HepG2 (cell line): ENCODE measurements around the gene CCDC183. TPM values are rescaled to one million over a fixed set of nuclear protein-coding genes. Genes with fewer than 3 reads are reported as not detected.

Source experiments
- ATAC-seq: fragments of 200-7000 bp; cut with Tn5 transposase; 3 replicates; pipeline ENCODE4 v1.9.1; 2020; ENCODE audit warnings: mild to moderate bottlenecking, moderate library complexity
- BruUV-seq: library from RNA; stranded (reverse); fragments of 400-500 nt; replicated peaks from 2 replicates; lab custom pipeline; 2021; lab: Mats Ljungman, UMichigan
- CTCF ChIA-PET: fragments of 300-600 bp; formaldehyde crosslinking; extraction: SDS; loops from one replicate; lab custom pipeline; 2021; ENCODE audit warnings: low total read pairs, inconsistent platforms, low intra/inter-chr PET ratio; lab: Yijun Ruan, JAX
- POLR2A ChIA-PET: fragments of 350-600 bp; sonication (Branson Sonifier 250); formaldehyde crosslinking; loops from one replicate; lab custom pipeline; 2020; ENCODE audit warnings: antibody characterized with exemption, inconsistent platforms; lab: Yijun Ruan, JAX
- DNase-seq: peaks from one replicate; pipeline ENCODE4 v3.0.0-alpha.2; 2015; ENCODE audit warnings: low spot score
- FAIRE-seq: peaks from 3 replicates; lab custom pipeline; 2011; peaks lifted over from hg19 to GRCh38; lab: Jason Lieb, UNC
- H2AFZ ChIP-seq: one replicate; pipeline ENCODE4 v1.6.1; 2011; ENCODE audit warnings: low read length, inconsistent platforms
- H3K27ac ChIP-seq: fragments of 300-600 bp; 3 replicates; pipeline ENCODE4 v1.8.0; 2011; ENCODE audit warnings: mixed run types, mild to moderate bottlenecking, mixed read lengths, low read length, inconsistent platforms; ENCODE audit not compliant: insufficient read depth; ENCODE audit errors: extremely low read length
- H3K27me3 ChIP-seq, 2 experiments: fragments of 200-600 bp in 1 of 2; 2 replicates in 1 of 2; 3 replicates in 1 of 2; pipeline versions ENCODE4 v1.6.0 to v1.8.0; 2011; ENCODE audit warnings: low read length in 2 of 2, mild to moderate bottlenecking in 2 of 2, moderate library complexity in 2 of 2, inconsistent platforms in 1 of 2; ENCODE audit not compliant: insufficient read depth in 2 of 2, control insufficient read depth in 1 of 2
- H3K36me3 ChIP-seq, 2 experiments: fragments of 200-600 bp in 1 of 2; replicated peaks in 1 of 2; 2 replicates in 1 of 2; 3 replicates in 1 of 2; pipeline versions ENCODE4 v1.5.1 to v1.8.0; 2011; ENCODE audit warnings: low read length in 2 of 2, inconsistent platforms in 1 of 2; ENCODE audit not compliant: insufficient read depth in 2 of 2, control insufficient read depth in 1 of 2
- H3K4me1 ChIP-seq: 2 replicates; pipeline ENCODE4 v1.5.1; 2012; ENCODE audit warnings: low read length, inconsistent platforms; ENCODE audit not compliant: insufficient read depth
- H3K4me2 ChIP-seq: 2 replicates; pipeline ENCODE4 v1.6.0; 2011; ENCODE audit warnings: low read depth, low read length, inconsistent platforms
- H3K4me3 ChIP-seq, 3 experiments: fragments of 200-600 bp in 1 of 3; sonication (generic), shearing (Covaris generic) in 1 of 3; replicated peaks in 1 of 3; 2 replicates each; pipeline ENCODE4 v1.5.1; 2011 to 2016; ENCODE audit warnings: low read length in 3 of 3, inconsistent platforms in 2 of 3, low read depth in 2 of 3, mild to moderate bottlenecking in 2 of 3, control low read depth in 1 of 3, mixed read lengths in 1 of 3; ENCODE audit not compliant: insufficient read depth in 1 of 3
- H3K79me2 ChIP-seq: one replicate; pipeline ENCODE4 v1.6.1; 2011; ENCODE audit warnings: low read length, inconsistent platforms; ENCODE audit not compliant: insufficient read depth
- H3K9ac ChIP-seq: 2 replicates; pipeline ENCODE4 v1.6.0; 2011; ENCODE audit warnings: mild to moderate bottlenecking, low read depth, low read length, inconsistent platforms; ENCODE audit not compliant: insufficient read depth
- H3K9me3 ChIP-seq: 2 replicates; pipeline ENCODE4 v1.5.1; 2012; ENCODE audit warnings: mild to moderate bottlenecking, low read length
- H4K20me1 ChIP-seq: 2 replicates; pipeline ENCODE4 v1.6.0; 2011; ENCODE audit warnings: inconsistent platforms, mild to moderate bottlenecking, low read length, moderate library complexity; ENCODE audit not compliant: insufficient read depth
- CREB1 ChIP-seq, 2 experiments: fragments of 450-650 bp in 1 of 2; IDR thresholded peaks; 2 replicates each; pipeline ENCODE4 v1.6.1; 2016 to 2017; ENCODE audit warnings: control low read depth in 1 of 2, mild to moderate bottlenecking in 1 of 2, missing compliant biosample characterization in 1 of 2, missing genetic modification characterization in 1 of 2
- SOX6 ChIP-seq, 2 experiments: fragments of 450-650 bp in 1 of 2; sonication (generic) in 1 of 2; formaldehyde crosslinking in 1 of 2; IDR thresholded peaks; 2 replicates each; pipeline versions ENCODE4 v1.4.0 to v1.6.1; 2017 to 2020; ENCODE audit warnings: antibody characterized with exemption in 1 of 2, mild to moderate bottlenecking in 1 of 2, missing genetic modification reagents in 1 of 2
- STAT5B ChIP-seq: sonication (generic); formaldehyde crosslinking; IDR thresholded peaks from 2 replicates; pipeline ENCODE4 v1.4.0; 2020; ENCODE audit warnings: missing genetic modification reagents
- ZFX ChIP-seq: sonication (generic); formaldehyde crosslinking; IDR thresholded peaks from 2 replicates; pipeline ENCODE4 v1.4.0; 2020; ENCODE audit warnings: mild to moderate bottlenecking, low read depth, missing genetic modification reagents, moderate library complexity
- ZIK1 ChIP-seq: sonication (generic); formaldehyde crosslinking; IDR thresholded peaks from 2 replicates; pipeline ENCODE4 v1.5.0; 2020; ENCODE audit warnings: mild to moderate bottlenecking, low read depth, missing genetic modification reagents, borderline replicate concordance
- WGBS: methylation state at CpG from one replicate; pipeline ENCODE4 v1.1.6; 2017; ENCODE audit warnings: low lambda C conversion rate; 5-methylcytosine and 5-hydroxymethylcytosine counted together
- in situ Hi-C: cut with HindIII; loops from 2 replicates; pipeline ENCODE4 v1.10.0; 2017; ENCODE audit warnings: low pct_unique_long_range_greater_than_20kb; ENCODE audit not compliant: extremely low pct_ligation_motif_present
- intact Hi-C: fragments of 100-400 bp; cut with micrococcal nuclease; formaldehyde crosslinking; loops from one replicate; pipeline ENCODE4 v1.10.0; 2022; ENCODE audit not compliant: unreplicated experiment
- polyA plus RNA-seq, 8 experiments: library from polyadenylated mRNA; depleted of rRNA in 3 of 8; stranded (reverse) in 7 of 8; unstranded in 1 of 8; fragments of >200 nt; fragmentation: Illumina TruSeq in 4 of 8; extraction: Trizol in 4 of 8; gene quantifications; 2 replicates each; pipeline versions ENCODE4 v1.2.1 to v1.2.3, GENCODE V29; 2011 to 2016; ENCODE audit warnings: low read depth in 4 of 8, missing spikeins in 1 of 8, mixed read lengths in 1 of 8; ENCODE audit not compliant: insufficient read depth in 1 of 8
- total RNA-seq, 5 experiments: library from RNA; depleted of rRNA; stranded (reverse); fragments of >200 nt; fragmentation: Illumina TruSeq; extraction: Trizol; gene quantifications; 2 replicates each; pipeline ENCODE4 v1.2.3, GENCODE V29; 2016; ENCODE audit warnings: low read depth in 1 of 5
- TF ChIP-seq, protein P1 (sequence below): sonication (generic); formaldehyde crosslinking; IDR thresholded peaks from 2 replicates; pipeline ENCODE4 v1.4.0; 2020; ENCODE audit warnings: missing genetic modification reagents, borderline replicate concordance

The CCDC183 gene
- total and polyA plus RNA-seq, 2 of the 13 experiments (the other 11 are each of a cell fraction or from before 2014, with no cell fraction given): 5.0 to 66.4 TPM

DNA sequence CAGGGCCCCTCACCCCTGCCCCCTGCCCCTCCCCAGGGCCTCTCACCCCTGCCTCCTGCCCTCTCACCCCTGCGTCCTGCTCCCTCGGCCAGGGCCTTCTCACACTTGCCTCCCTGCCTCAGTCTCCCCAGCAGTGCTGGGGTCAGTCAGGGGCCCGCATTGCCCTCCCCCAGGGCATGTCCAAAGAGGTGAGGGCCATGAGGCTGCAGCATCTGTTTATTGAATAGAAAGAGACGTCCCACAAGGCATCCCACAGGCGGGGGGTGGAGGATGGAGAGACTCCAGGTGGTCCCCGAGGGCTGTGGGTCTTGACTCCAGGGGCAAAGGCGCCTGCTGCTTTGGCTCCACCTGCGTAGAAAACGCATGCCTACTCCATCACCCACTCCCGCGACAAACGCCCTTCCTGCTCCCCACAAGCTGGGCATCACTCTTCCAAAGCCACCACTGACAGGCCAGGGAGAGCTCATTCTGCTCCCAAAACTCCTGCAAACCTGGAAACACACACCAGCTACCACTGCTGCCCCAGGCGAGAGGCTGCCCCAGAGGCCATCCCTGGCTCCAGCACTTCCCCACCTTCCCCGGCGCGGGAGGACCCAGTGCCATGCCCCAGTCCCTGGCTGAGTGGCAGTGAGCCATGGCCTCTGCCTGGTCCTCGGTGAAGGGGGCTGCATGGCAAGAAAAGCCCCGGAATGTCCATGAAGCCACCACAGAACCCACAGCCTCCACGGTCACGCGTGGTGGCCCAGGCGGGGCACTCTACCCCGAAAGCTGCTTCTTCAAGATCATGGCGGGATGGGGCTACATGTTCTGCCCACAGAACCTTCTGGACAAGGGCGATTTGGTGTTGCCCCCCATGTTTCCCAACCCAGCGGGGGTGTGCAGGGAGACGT is 36.5 kb upstream of the CCDC183 start (continued):
- TF ChIP-seq, protein P1, sequence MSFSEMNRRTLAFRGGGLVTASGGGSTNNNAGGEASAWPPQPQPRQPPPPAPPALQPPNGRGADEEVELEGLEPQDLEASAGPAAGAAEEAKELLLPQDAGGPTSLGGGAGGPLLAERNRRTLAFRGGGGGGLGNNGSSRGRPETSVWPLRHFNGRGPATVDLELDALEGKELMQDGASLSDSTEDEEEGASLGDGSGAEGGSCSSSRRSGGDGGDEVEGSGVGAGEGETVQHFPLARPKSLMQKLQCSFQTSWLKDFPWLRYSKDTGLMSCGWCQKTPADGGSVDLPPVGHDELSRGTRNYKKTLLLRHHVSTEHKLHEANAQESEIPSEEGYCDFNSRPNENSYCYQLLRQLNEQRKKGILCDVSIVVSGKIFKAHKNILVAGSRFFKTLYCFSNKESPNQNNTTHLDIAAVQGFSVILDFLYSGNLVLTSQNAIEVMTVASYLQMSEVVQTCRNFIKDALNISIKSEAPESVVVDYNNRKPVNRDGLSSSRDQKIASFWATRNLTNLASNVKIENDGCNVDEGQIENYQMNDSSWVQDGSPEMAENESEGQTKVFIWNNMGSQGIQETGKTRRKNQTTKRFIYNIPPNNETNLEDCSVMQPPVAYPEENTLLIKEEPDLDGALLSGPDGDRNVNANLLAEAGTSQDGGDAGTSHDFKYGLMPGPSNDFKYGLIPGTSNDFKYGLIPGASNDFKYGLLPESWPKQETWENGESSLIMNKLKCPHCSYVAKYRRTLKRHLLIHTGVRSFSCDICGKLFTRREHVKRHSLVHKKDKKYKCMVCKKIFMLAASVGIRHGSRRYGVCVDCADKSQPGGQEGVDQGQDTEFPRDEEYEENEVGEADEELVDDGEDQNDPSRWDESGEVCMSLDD (CRISPR knock-in tag): no peak
- no peak for TF ChIP-seq ZFX (CRISPR knock-in tag)
- no peak for TF ChIP-seq STAT5B
- TF ChIP-seq ZIK1 (CRISPR knock-in tag): no peak

DNA sequence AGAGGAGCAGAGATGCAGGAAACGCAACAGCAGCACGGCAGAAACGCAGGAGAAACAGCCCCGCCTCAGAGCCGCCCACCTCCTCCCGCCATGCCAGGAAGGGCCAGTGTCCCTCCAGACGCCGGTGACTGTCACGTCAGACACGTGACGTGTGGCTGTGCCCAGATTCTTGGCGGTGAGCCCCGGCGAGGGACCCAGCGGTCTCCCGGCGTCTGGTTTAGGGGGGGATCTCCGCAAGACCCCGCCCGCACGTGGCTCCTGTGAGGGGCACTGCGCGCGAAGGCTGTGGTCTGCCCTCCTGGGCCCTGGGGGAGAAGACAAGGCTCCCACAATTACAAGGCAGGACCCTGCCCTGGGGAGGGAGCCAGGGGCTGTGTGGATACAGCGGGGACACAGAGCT is 35.7 kb upstream of the CCDC183 start:
- no peak overlapping the region for H3K27ac ChIP-seq
- no peaks in the 10 kb centered on the region for H4K20me1 ChIP-seq
- WGBS: 50% methylated on average over 4 of the region's 25 CpGs
- BruUV-seq: no TSS peak
- no peak overlapping the region for H2AFZ ChIP-seq
- no peak overlapping the region for H3K4me3 ChIP-seq
- H3K4me2 ChIP-seq: no peak overlapping the region
- peaks cover 5 to 24% of the 10 kb centered on the region in 2 experiments; a peak in 3 of 5 replicates for H3K27me3 ChIP-seq
- H3K36me3 ChIP-seq: no peaks in the 10 kb centered on the region
- ATAC-seq (no peak), FAIRE-seq (no peak), DNase-seq (no peak)
- H3K9me3 ChIP-seq: no peaks in the 10 kb centered on the region
- peaks cover 50% of the 10 kb centered on the region for H3K4me1 ChIP-seq
- ChIA-PET CTCF (interaction anchor here (1.2 kb wide), 1 partner anchor 24 kb away, joined by 3 read pairs; no protein-coding TSS in a partner anchor), POLR2A (no interaction called here)
- TF ChIP-seq SOX6 (IDR thresholded peaks at IDR 0.05) (no peak), SOX6 (CRISPR knock-in tag; IDR thresholded peaks at IDR 0.05) (no peak), CREB1 (IDR thresholded peaks at IDR 0.05) (0 out of 2 replicates have a peak, but pooled peaks have one; percentile 27), CREB1 (CRISPR knock-in tag; IDR thresholded peaks at IDR 0.05) (no peak)
- H3K79me2 ChIP-seq: no peaks in the 10 kb centered on the region
- no peak overlapping the region for H3K9ac ChIP-seq
- intact Hi-C loops (no loop called here), in situ Hi-C loops (no loop called here)
